Stimulated activated CD4-positive, alpha-beta T cell treated with anti-CD3 and anti-CD28 coated beads, Interleukin-15, amount 100 ng/mL, for 48 hours (primary cell): ENCODE results near the gene CRYZL1.

Experiments
- DNase-seq, 2 donors: peaks; one replicate each; pipeline ENCODE4 v3.0.0-alpha.2; 2020; ENCODE audit warnings: low read depth in 2 of 2

CRYZL1 gene

DNA sequence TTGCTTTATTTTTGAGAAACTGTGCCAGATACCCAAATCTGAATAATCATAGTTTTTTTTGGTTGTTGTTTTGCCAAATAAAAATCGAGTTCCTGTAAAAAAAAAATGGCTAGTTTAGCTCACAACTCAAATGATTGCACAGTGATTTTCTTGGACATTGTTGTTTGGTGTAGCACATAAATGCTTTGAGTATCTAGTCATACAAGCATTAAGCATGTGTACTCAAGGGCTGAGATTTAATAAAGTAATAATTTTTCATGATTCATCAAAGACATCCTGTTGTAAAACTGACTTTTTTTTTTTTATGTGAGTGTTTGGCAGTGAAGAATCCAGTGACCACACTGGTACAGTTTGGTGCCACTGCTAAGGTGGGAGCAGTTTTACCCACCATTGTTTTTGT is 19.6 kb upstream of the CRYZL1 start:
- DNase-seq: no peak

DNA sequence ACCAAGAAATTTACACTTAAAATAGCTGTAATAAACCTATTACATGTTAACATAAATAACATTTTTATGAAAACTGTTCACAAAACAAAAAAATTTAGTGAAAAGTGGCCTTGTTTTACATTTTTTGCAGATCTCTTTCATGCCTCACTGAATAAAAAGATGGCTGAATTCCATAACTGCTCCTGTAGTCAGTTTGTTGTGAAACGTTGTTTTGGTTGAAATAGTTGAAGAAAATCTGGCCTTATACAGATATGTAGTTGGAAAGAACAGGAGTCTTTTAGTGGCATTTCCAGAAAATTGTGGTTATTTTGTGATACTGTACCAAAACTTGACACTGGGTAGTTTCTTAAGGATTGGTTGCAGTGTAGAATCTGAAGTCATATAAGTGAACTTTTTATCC is 18.9 kb upstream of the CRYZL1 start:
- no peak for DNase-seq

DNA sequence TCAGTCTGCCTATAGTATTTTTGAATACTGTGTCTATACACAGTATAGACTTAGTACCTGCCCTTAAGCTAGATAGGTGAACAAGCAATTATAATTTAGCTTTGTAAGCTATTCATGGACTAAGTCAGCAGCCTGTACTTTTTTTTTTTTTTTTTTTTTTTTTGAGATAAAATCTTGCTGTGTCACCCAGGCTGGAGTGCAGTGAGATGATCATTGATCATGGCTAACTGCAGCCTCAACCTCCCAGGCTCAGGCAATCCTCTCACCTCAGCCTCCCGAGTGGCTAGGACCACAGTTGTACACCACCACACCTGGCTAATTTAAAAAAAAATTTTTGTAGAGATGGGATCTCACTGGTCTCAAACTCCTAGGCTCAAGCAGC is 18.0 kb upstream of the CRYZL1 start:
- DNase-seq: no peak

DNA sequence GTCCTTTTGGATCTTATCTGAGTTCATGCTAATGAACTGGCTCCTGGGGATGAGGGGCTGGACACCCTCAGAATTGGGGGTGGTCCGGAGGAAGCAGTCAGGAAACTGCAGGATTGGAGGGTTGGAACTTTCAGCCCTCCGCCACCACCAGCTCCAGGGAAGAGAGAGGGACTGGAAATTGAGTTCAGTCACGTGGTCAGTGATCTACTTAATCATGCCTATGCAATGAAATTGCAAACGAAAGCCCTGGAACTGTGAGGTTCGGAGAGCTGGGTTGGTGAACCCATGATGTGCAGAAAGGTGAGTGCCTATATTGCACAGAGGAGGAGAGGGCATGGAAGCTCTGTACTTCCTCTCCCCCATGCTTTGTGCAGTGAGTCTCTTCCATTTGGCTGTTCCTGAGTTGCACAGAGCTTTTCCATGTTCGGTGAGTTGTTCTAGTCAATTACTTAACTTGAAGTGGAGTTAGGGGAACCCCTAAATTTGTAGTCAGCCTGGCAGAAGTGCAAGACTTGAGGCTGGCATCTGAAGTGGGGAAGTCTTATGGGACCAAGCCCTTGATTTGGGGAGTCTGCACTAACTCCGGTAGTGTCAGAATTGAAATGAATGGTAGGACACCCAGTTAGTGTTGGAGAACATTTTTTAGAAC is 17.5 kb upstream of the CRYZL1 start:
- DNase-seq: no peak

DNA sequence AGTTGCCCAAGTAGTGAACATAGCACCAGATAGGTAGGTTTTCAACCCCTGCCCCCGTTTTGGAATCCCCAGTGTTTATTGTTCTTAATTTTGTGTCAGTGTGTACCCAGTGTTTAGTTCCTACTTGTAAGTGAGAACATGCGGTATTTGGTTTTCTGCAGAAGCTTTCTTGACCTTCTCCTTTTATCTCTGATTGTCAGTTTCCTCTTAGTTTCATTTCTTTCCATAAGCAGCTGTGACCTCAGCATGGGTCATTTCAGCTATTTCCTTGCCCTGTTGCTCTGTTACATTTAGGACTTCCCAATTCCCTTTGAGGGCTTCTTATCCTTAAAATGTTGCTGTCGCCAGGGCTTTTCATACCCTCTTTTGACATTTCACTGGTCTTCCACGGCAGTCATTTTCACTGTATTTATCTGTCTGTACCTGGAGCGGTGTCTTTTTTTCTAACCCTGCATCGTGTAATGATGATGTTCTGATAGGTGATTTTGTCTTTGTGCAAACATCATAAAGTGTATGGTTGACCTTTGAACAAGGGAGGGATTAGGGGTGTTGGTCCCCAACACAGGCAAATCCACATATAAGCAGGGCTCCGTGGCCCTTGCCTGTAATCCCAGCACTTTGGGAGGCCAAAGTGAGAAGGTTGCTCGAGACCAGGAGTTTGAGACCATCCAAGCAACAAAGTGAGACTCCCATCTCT is 15.7 kb upstream of the CRYZL1 start:
- DNase-seq: no peak

DNA sequence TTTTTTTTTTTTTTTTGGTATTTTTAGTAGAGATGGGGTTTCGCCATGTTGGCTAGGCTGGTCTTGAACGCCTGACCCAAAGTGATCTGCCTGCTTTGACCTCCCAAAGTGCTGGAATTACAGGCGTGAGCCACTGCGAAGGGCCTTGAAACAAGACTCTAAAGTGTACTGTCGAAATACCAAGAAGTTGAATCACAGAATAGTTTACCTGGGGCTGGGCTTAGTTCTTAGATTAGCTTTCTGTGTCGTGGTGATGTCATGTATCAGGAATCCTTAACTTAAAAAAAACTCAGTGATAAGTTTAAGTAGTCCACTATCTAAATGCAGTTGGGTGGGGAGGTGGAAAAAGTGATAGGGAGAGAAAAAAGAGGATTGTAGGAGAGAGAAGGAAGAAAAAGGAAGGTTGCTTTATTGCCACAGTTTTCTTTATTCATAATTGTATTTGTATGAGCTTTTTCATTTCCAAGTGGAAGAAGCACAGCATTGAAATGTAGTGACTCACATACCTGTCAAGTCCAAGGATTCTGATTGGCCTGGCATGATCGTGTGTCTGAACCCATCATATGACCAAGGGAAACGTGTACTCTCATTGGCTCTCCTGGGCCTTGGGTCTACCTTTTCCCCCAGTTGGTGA is 14.2 kb upstream of the CRYZL1 start:
- no peak for DNase-seq

DNA sequence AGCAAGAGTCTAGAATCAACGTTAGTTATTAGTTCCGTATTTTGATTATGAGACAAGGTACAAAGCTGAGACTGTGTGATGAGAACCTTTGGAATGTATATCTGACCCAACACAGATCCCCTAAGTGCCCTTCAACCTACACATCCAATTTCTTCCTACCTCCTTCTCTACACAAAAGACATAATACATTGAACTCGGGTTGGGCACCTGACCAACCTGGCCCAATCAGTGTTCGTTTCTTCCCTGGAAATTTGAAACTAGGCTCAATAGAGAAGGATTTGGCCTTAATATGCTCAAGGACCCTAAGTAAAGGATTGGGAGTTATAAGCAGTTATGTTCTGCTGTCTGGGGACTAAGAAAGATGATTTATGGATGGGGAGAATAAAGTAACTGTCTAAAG is 12.9 kb upstream of the CRYZL1 start:
- no peak for DNase-seq

DNA sequence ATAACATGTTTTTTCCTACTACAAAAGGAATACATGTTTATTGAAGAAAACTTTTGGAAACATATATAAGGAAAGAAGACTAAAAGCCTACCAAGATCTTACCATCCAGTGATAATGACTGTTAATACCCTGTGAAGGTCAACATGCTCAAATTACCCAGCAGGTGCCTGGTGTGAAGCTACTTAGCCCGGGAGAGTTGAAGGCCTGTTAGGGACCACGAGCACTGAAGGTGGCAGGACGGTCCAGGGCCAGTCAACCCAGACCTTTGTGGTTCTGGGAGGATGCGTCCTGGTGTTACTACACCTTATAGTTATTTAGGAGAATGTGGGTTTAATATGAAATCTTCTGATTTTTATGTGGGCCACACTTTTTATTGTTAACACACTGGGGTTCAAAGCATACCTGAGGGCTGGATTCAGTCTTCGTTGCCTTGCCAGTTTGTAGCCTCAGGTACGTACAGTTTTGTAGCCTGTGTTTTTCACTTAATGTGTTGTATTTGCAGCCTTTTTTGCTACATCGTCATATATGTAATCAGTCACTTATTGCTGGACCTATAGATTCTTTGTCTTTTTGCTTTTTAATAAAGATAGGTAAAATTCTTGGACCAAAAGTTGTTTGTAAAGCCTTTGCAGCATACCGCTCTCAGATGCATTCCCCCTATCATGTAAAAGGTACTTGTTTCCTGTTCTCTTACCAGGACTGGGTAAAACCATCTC is 10.6 kb upstream of the CRYZL1 start:
- no peak for DNase-seq

DNA sequence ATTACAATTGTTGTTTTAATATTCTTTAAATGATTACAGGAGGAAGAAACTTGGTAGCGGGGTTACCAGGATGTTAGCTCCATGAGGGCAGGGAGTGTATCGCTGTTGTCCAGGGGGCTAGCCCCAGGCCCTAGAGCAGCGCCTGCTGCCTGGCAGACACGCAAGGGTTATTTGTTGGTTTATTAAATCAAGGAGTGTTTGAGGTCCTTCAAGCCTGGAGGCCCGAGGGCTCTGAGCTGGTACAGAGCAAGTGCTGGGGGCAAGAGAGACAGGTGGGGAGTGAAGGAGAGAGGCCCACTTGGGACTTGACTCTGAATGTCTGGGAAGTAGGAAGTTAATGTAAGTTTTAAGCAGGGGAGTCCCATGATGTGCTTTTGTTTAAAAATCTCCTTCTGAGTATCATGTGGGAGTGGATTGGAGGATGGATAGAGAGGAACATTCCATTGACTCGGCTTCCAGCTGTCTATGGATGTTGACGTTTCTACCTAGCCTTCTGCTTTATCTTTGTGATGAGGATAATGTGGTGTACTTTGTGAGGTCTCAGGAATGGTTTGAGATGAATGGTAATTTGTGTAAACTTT is 9.5 kb upstream of the CRYZL1 start:
- no peak for DNase-seq

DNA sequence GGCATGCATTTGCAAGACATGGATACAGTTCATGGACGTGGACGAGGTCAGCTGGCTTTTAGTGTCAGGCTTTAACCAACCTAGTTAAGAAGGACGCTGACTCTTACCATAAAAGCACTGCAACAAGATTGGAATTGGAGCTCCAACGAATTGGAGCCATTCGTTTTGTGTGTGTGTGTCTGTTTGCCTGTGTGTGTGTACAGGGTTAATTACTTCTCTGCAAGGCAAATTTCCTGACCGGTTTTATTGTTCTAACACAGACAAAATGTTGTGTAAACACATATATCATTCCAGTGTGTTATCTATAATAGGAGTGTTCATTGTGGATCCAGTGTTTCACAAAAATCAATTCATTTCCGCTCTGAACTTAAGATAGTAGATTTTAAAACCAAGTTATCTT is 8.7 kb upstream of the CRYZL1 start:
- no peak for DNase-seq

DNA sequence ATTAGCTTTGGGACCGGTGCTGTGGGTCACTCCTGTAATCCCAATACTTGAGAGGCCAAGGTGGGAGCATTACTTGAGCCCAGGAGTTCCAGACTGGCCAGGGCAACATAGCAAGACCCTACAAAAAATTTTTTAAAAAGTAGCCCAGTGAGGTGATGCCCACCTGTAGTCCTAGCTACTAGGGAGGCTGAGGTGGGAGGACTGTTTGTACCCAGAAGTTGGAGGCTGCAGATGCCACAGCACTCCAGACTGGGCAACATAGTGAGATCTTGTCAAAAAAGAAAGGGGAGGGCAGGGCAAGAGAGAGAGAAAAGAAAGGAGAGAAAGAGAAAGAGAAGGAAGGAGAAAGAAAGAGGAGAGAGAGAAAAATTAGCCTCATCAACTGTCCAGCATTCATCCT is 7.0 kb upstream of the CRYZL1 start:
- no peak for DNase-seq

DNA sequence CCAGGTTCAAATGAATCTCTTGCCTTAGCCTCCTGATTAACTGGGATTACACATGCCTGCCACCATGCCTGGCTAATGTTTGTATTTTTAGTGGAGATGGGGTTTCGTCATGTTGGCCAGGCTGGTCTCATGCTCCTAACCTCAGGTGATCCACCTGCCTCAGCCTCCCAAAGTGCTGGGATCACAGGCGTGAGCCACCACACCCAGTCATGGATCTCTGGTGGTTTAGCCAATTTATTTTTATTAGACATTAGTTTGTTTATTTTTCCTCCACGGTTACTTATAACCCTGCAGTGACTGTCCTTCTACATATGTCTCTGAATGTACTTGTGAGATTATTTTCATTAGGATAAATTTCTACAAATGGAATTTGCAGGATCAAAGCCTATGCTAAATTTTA is 6.0 kb upstream of the CRYZL1 start:
- no peak for DNase-seq

DNA sequence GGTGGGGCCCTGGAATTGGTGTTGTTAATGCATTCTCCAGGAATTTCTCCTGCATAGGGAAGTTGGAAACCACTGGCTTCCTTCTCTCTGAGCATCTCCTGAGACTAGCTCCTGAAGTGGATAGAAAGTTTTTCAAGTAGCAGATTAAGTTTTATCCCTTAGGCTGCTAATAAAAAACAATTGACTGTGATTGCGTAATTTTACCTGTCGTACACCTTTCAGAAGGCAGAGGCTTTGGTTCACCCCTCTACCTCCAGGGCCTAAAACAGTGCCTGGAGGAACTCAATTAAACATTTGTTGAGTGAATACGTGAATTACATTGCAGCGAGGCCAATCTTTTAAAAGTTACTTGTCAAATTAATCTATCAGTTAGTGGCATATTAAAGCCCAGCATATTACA is 4.2 kb upstream of the CRYZL1 start:
- DNase-seq: no peak

DNA sequence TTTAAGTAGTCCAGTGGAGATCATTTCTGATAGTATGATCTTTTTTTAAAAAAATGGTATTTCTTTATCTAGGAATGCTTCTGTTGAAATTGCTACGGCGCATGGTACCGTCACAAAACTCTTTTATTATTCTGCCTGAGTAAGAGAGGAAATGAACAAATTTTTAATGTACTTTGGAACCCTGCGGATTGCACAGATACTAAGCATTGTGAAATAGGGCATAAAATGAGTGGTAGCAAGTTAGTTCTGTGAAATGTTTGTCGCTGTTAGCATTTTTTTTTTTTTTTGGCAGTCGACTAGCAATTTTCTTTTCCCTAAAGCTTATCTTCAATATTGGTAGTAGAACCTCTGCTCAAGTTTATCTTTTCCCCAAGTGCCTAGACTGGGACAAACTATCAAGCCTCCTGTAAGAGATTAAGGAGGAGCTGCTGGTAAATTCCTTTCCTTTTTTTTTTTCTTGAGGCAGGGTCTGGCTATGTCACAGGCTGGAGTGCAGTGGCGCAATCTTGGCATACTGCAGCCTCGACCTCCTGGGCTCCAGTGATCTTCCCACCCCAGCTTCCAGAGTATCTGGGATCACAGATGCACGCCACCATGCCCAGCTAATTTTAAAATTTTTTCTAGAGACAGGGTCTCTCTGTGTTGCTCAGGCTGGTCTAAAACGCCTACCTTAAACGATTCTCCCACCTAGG is 3.0 kb upstream of the CRYZL1 start:
- DNase-seq: no peak

DNA sequence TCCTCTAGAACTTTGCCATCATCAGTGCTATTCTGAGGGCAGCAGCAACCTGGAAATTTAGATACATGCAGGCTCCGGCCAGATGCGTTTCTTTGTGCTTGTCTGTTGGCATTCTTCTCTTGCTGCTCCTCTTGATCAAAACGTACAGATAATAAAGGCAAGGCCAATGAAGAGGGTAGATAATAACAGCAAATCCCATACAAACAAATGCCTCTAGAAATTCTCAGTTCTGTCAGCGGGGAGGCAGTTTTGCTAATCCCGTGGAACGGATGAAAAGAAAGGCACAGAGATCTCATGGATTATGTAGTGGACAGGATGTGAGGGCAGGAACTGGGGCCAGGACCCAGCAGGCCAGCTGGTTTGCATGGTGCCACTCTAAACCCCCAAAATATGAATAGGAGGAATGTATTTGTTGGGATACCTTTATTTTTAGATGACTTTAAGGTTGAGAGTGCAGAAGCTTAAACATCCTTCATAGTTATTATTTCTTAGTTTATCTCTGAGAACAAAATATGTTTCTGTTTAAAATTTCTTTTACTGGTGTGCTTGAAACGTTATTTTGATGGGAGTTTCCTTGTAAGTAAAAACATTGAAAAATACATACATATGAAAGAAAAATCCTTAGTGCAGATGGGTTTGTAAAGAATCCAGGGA is 2.2 kb upstream of the CRYZL1 start:
- no peak for DNase-seq

DNA sequence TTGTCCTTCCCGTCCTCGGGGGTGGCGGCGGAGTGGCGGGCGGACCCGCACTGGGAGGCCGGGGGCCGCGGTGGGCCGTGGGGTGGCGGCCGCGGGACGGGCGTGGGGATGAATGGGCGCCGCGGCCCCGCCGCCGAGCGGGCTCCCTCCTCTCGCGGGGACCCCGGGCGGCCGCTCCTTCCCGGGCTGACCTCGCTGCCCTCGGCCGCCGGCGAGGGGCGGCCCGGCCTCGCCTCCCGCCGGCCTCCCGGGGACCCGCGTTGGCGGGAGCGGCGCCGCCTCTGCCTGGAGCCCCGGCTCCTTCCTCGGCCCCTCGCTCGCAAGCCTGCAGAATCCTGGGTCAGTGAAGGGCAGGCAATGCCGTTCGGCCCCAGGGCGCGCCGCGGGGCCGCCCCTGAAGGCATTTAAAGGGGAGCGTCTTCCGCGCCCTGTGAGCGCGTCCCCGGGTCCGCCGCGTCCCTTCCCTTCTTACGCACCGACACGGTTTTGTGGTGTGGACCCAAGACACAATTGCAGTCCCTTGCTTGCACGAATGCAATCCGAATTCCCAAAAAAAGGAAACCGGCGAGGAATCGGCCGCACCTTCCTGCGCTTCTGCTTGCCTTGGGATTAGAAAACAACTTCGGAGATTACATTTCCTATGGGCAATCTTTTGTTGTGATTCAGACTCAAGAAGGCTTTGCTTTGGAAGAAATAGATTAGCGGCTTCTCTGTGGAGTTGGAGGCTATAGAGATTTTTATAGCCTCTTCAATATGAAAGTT is 1.5 kb upstream of the CRYZL1 start:
- DNase-seq: no peak

DNA sequence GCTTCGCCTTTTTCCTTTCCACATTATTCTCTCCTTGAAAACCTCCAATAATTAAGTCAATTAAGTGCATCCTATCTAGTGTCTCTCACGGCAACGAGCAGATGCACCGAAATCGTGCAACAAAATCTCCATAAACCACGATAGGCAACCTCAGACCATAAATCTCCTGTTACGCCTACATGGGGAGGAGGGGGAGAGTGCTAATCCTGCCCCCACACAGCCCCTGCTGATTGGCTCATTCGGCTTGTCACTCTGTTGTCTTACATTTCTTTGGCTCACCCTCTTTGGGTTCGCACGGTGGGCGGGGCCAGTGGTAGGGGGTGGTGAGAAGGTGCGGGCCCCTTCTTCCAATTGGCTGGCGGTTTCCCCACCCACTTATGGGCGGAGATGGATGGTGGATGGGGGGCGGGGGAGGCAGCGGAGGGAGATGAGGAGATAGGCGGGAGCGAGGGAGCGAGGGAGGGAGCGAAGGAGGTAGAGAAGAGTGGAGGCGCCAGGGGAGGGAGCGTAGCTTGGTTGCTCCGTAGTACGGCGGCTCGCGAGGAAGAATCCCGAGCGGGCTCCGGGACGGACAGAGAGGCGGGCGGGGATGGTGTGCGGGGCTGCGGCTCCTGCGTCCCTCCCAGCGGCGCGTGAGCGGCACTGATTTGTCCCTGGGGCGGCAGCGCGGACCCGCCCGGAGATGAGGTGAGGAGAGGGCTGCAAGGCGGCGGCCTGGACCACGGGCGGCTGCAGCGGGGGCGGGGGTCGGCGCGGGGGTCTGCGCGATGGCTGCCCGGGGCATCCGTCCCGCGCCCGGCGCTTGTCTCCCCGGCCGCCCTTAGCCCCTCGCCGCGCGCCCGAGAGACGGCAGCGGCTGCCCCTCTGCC is 720 bp upstream of the CRYZL1 start, which contains the start of gene ITSN1:
Gene ITSN1, plus strand, starts transcription at position 475 of the 869 bp plus-strand sequence. CDS start 76,328 bp downstream, outside the sequence.
- peak; percentile 99 to 100 for DNase-seq

DNA sequence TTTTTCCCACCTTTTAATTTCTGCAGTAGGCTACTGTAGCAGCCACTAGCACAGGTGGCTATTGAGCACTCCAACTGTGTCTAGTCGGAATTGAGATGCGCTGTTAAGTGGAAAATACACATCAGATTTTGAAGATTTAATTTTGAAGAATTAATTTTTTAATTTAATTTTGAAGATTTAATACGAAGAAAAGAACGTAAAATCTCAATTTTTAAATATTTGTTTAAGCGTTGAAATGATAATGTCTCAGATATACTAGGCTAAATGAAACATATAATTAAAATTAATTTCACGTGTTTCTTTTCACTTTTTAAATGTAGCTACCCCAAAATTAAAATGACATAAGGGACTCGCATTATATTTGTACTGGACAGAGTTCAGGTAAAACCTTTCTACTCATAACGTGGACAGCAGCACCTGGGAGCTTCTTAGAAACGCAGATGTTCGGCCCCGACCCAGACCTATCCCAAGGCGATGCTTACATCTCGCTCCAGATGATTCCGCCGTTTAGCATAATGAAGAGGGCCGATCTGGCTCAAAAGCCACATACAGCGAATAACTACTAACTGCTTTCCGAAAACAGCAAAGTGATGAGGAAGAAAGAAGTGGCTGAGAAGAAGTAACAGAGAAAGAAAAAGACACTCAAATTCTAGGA is 717 bp downstream of the CRYZL1 start:
- no peak for DNase-seq

DNA sequence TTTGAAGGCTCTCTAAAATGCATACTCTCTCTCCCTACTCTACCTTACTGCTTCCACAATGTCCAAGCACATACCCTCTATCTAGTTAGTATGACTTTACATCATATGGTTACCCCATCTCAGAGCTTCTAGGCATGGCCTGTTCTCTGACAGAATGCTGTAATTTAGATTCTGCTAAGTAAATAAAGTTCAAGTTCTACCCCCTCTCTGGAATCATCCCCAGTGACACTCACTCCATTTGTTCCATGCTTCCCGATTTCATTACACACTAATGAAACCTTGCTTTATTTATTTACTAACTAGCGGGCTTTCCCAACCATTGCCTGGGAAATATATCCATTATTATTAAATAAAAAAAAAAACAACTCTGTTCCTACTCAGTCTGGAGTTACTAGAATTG is 7.3 kb downstream of the CRYZL1 start:
- DNase-seq: no peak
